ENCODE results near the gene SMIM35. TPM values are rescaled to one million over a fixed set of nuclear protein-coding genes. Genes with fewer than 3 reads are reported as not detected.
A peak's percentile ranks its signal among the peaks of the same experiment; 100 is the strongest.

The SMIM35 gene
- total RNA-seq, 3 donors from 2014 or later (not counting 1 experiment from before 2014, with no cell fraction given): 0.30 to 0.68 (median 0.33) TPM

- H3K36me3 Mint-ChIP-seq: no peaks in the 10 kb centered on the region
- ATAC-seq: no peak
- no peaks in the 10 kb centered on the region for H3K9me3 ChIP-seq (ENCODE audit: control insufficient read depth, insufficient read depth, low read length)
- no peak overlapping the region for H3K27ac ChIP-seq (ENCODE audit: low read length)
- peaks cover 53 to 63% of the 10 kb centered on the region in 2 donors for H3K4me1 Mint-ChIP-seq
- DNase-seq: no peak
- WGBS (ENCODE audit: insufficient coverage): 96% methylated on average over 4 of the region's 4 CpGs
- H3K27me3 ChIP-seq (ENCODE audit: control insufficient read depth, insufficient read depth, low read length): no peaks in the 10 kb centered on the region
- H3K4me3 Mint-ChIP-seq: no peak overlapping the region
- H3K4me1 ChIP-seq (ENCODE audit: control insufficient read depth, insufficient read depth, low read length): peaks cover 81% of the 10 kb centered on the region
- H3K36me3 ChIP-seq (ENCODE audit: control insufficient read depth, insufficient read depth, low read length): no peaks in the 10 kb centered on the region
- intact Hi-C loops (cut with micrococcal nuclease): no loop called here
- H3K27ac Mint-ChIP-seq: no peak overlapping the region
- H3K4me3 ChIP-seq (ENCODE audit: low read length): no peak overlapping the region
- H3K9me3 Mint-ChIP-seq: no peaks in the 10 kb centered on the region
- TF ChIP-seq CTCF (IDR thresholded peaks at IDR 0.05): no peak
- H3K27me3 Mint-ChIP-seq (ENCODE audit: low read depth in 2 of 2): no peaks in the 10 kb centered on the region
Observed at GRCh38 chr11:117976445-117976844, 110.3 kb downstream of the SMIM35 start.

- no peaks in the 10 kb centered on the region for H3K27me3 Mint-ChIP-seq (ENCODE audit: low read depth in 2 of 2)
- no peak for ATAC-seq
- H3K36me3 ChIP-seq (ENCODE audit: control insufficient read depth, insufficient read depth, low read length): no peaks in the 10 kb centered on the region
- WGBS (ENCODE audit: insufficient coverage): 83% methylated on average over 4 of the region's 4 CpGs
- no peak for TF ChIP-seq CTCF (IDR thresholded peaks at IDR 0.05)
- no peak overlapping the region for H3K27ac ChIP-seq (ENCODE audit: low read length)
- H3K9me3 ChIP-seq (ENCODE audit: control insufficient read depth, insufficient read depth, low read length): no peaks in the 10 kb centered on the region
- H3K27me3 ChIP-seq (ENCODE audit: control insufficient read depth, insufficient read depth, low read length): no peaks in the 10 kb centered on the region
- DNase-seq: no peak
- H3K4me3 Mint-ChIP-seq: no peak overlapping the region
- H3K9me3 Mint-ChIP-seq: no peaks in the 10 kb centered on the region
- no peak overlapping the region for H3K27ac Mint-ChIP-seq
- no peaks in the 10 kb centered on the region for H3K36me3 Mint-ChIP-seq
- intact Hi-C loops (cut with micrococcal nuclease): no loop called here
- peaks cover 66 to 73% of the 10 kb centered on the region in 2 donors for H3K4me1 Mint-ChIP-seq
- H3K4me3 ChIP-seq (ENCODE audit: low read length): no peak overlapping the region
- H3K4me1 ChIP-seq (ENCODE audit: control insufficient read depth, insufficient read depth, low read length): peaks cover 87% of the 10 kb centered on the region
Observed at GRCh38 chr11:117973503-117973860, 113.3 kb downstream of the SMIM35 start.

- Histone ChIP-seq H3K27ac (ENCODE audit: low read length) (no peak overlapping the region), H3K27me3 (ENCODE audit: control insufficient read depth, insufficient read depth, low read length) (no peaks in the 10 kb centered on the region), H3K4me3 (ENCODE audit: low read length) (no peak overlapping the region), H3K9me3 (ENCODE audit: control insufficient read depth, insufficient read depth, low read length) (no peaks in the 10 kb centered on the region), H3K36me3 (ENCODE audit: control insufficient read depth, insufficient read depth, low read length) (no peaks in the 10 kb centered on the region), H3K4me1 (ENCODE audit: control insufficient read depth, insufficient read depth, low read length) (peaks cover 85% of the 10 kb centered on the region)
- intact Hi-C loops (cut with micrococcal nuclease): no loop called here
- H3K4me1 Mint-ChIP-seq: peaks cover 65 to 73% of the 10 kb centered on the region in 2 donors
- no peak overlapping the region for H3K4me3 Mint-ChIP-seq
- 80% methylated on average over 9 of the region's 9 CpGs for WGBS (ENCODE audit: insufficient coverage)
- no peaks in the 10 kb centered on the region for H3K9me3 Mint-ChIP-seq
- no peak for TF ChIP-seq CTCF (IDR thresholded peaks at IDR 0.05)
- peak overlapping the region in 1 of 2 donors; percentile 47 for H3K27ac Mint-ChIP-seq
- DNase-seq: no peak
- no peaks in the 10 kb centered on the region for H3K27me3 Mint-ChIP-seq (ENCODE audit: low read depth in 2 of 2)
- no peaks in the 10 kb centered on the region for H3K36me3 Mint-ChIP-seq
- ATAC-seq: no peak
Observed at GRCh38 chr11:117972629-117973502, 113.9 kb downstream of the SMIM35 start.

Measured in natural killer cell (primary cell).